Prostate gland (tissue), 2 donors: Measurements from ENCODE around the gene NIPAL1. TPM values are rescaled to one million over a fixed set of nuclear protein-coding genes. Genes with fewer than 3 reads are reported as not detected.

Experiments
- DNase-seq: peaks from one replicate; pipeline ENCODE4 v3.0.0-alpha.2; 2019; ENCODE audit warnings: low spot score
- H3K27ac ChIP-seq, 2 donors: fragments of 200-600 bp; sonication (generic); 2 replicates each; pipeline ENCODE4 v1.5.1; 2017 to 2019
- H3K27me3 ChIP-seq: fragments of 200-600 bp; sonication (generic); replicated peaks from 2 replicates; pipeline ENCODE4 v1.5.1; 2019; ENCODE audit not compliant: insufficient read depth
- H3K36me3 ChIP-seq, 2 donors: fragments of 200-600 bp; sonication (generic); 1 replicate in 1 of 2; 2 replicates in 1 of 2; pipeline versions ENCODE4 v1.5.1 to v1.8.1; 2017 to 2019
- H3K4me1 ChIP-seq: fragments of 200-600 bp; sonication (generic); replicated peaks from 2 replicates; pipeline ENCODE4 v1.5.1; 2019
- H3K4me3 ChIP-seq, 2 donors: fragments of 200-600 bp; sonication (generic); 2 replicates each; pipeline ENCODE4 v1.5.1; 2017 to 2019
- H3K9me3 ChIP-seq: fragments of 200-600 bp; sonication (generic); 2 replicates; pipeline ENCODE4 v1.5.1; 2017
- CTCF ChIP-seq, 4 experiments: fragments of 200-600 bp in 2 of 4; fragments of 450-650 bp in 2 of 4; sonication (generic) in 2 of 4; IDR thresholded peaks; 1 replicate in 3 of 4; 2 replicates in 1 of 4; pipeline ENCODE4 v1.5.1; 2016 to 2019; ENCODE audit warnings: antibody characterized with exemption in 4 of 4, mild to moderate bottlenecking in 2 of 4, moderate library complexity in 2 of 4
- POLR2A ChIP-seq: fragments of 450-650 bp; IDR thresholded peaks from one replicate; pipeline ENCODE4 v1.6.1; 2016; ENCODE audit warnings: antibody characterized with exemption, mild to moderate bottlenecking
- POLR2AphosphoS5 ChIP-seq: sonication (generic); formaldehyde crosslinking; IDR thresholded peaks from one replicate; pipeline ENCODE4 v1.6.1; 2017; ENCODE audit warnings: antibody characterized with exemption
- WGBS: methylation state at CpG from one replicate; pipeline ENCODE4 v1.1.5; 2018; 5-methylcytosine and 5-hydroxymethylcytosine counted together
- intact Hi-C: fragments of 100-400 bp; cut with DNase I; formaldehyde crosslinking; loops from one replicate; pipeline ENCODE4 v1.14.2; 2022
- total RNA-seq, 2 donors: library from RNA; depleted of rRNA; stranded (reverse); fragments of >200 nt; gene quantifications; one replicate each; pipeline ENCODE4 v1.1.0, GENCODE V29; 2016

The NIPAL1 gene
- total RNA-seq, 2 donors from 2014 or later, result 5.4 to 5.6 TPM

GRCh38 chr4:48049483-48049882 is 32.9 kb downstream of the NIPAL1 start:
- Histone ChIP-seq H3K36me3 (no peaks in the 10 kb centered on the region), H3K4me3 (no peak overlapping the region), H3K4me1 (no peaks in the 10 kb centered on the region), H3K27me3 (no peaks in the 10 kb centered on the region), H3K9me3 (no peaks in the 10 kb centered on the region), H3K27ac (no peak overlapping the region)
- intact Hi-C loops, result no loop called here
- DNase-seq, result no peak
- 85% methylated on average over 8 of the region's 8 CpGs for WGBS
- TF ChIP-seq CTCF (IDR thresholded peaks at IDR 0.05) (no peak), POLR2AphosphoS5 (no peak), POLR2A (no peak)

GRCh38 chr4:48051078-48051477 is 34.5 kb downstream of the NIPAL1 start:
- no peak for TF ChIP-seq POLR2A
- TF ChIP-seq CTCF (IDR thresholded peaks at IDR 0.05), result no peak
- no peak for TF ChIP-seq POLR2AphosphoS5
- H3K4me1 ChIP-seq, result no peaks in the 10 kb centered on the region
- no peak overlapping the region for H3K27ac ChIP-seq
- H3K27me3 ChIP-seq, result no peaks in the 10 kb centered on the region
- intact Hi-C loops, result no loop called here
- no peak overlapping the region for H3K4me3 ChIP-seq
- no peaks in the 10 kb centered on the region for H3K36me3 ChIP-seq
- no peak for DNase-seq
- H3K9me3 ChIP-seq, result no peaks in the 10 kb centered on the region
- WGBS, result 100% methylated on average over 1 of the region's 1 CpG

- no peaks in the 10 kb centered on the region for H3K9me3 ChIP-seq
- no peak overlapping the region for H3K27ac ChIP-seq
- TF ChIP-seq POLR2AphosphoS5, result no peak
- TF ChIP-seq POLR2A, result no peak
- no peak for TF ChIP-seq CTCF (IDR thresholded peaks at IDR 0.05)
- no peaks in the 10 kb centered on the region for H3K27me3 ChIP-seq
- H3K4me1 ChIP-seq, result no peaks in the 10 kb centered on the region
- no peaks in the 10 kb centered on the region for H3K36me3 ChIP-seq
- no peak overlapping the region for H3K4me3 ChIP-seq
- intact Hi-C loops, result no loop called here
- 54% methylated on average over 5 of the region's 5 CpGs for WGBS
- no peak for DNase-seq
Observed at GRCh38 chr4:48058617-48059530, 42.3 kb downstream of the NIPAL1 start.

- intact Hi-C loops, result no loop called here
- 90% methylated on average over 3 of the region's 3 CpGs for WGBS
- no peaks in the 10 kb centered on the region for H3K4me1 ChIP-seq
- no peak for DNase-seq
- no peak overlapping the region for H3K27ac ChIP-seq
- H3K36me3 ChIP-seq, result no peaks in the 10 kb centered on the region
- H3K27me3 ChIP-seq, result no peaks in the 10 kb centered on the region
- TF ChIP-seq CTCF (IDR thresholded peaks at IDR 0.05), result no peak
- no peak for TF ChIP-seq POLR2A
- TF ChIP-seq POLR2AphosphoS5, result no peak
- no peak overlapping the region for H3K4me3 ChIP-seq
- H3K9me3 ChIP-seq, result no peaks in the 10 kb centered on the region
Observed at GRCh38 chr4:48064349-48064748, 47.8 kb downstream of the NIPAL1 start.

- intact Hi-C loops, result no loop called here
- Histone ChIP-seq H3K36me3 (no peaks in the 10 kb centered on the region), H3K9me3 (no peaks in the 10 kb centered on the region), H3K4me3 (no peak overlapping the region), H3K27ac (no peak overlapping the region), H3K27me3 (no peaks in the 10 kb centered on the region), H3K4me1 (no peaks in the 10 kb centered on the region)
- TF ChIP-seq POLR2AphosphoS5 (no peak), CTCF (IDR thresholded peaks at IDR 0.05) (no peak), POLR2A (no peak)
- WGBS, result 90% methylated on average over 1 of the region's 1 CpG
- no peak for DNase-seq
Observed at GRCh38 chr4:48065587-48066052, 49.0 kb downstream of the NIPAL1 start.
